HEK293T (cell line): ENCODE results near the gene RAB34.

Source experiments
- CTCF ChIA-PET: fragments of 350-600 bp; formaldehyde crosslinking; extraction: SDS; loops from one replicate; lab custom pipeline; 2021; ENCODE audit warnings: antibody characterized with exemption, inconsistent platforms; lab: Yijun Ruan, JAX
- POLR2A ChIA-PET: fragments of 350-600 bp; formaldehyde crosslinking; extraction: SDS; loops from one replicate; lab custom pipeline; 2020; ENCODE audit warnings: antibody characterized with exemption, inconsistent platforms; lab: Yijun Ruan, JAX
- DNase-seq: peaks from one replicate; pipeline ENCODE4 v3.0.0; 2012; ENCODE audit warnings: mixed read lengths; ENCODE audit errors: extremely low spot score
- ARNT ChIP-seq: fragments of 450-650 bp; IDR thresholded peaks from 2 replicates; pipeline ENCODE4 v1.6.1; 2017; ENCODE audit warnings: mild to moderate bottlenecking
- BHLHE40 ChIP-seq: fragments of 450-650 bp; IDR thresholded peaks from 2 replicates; pipeline ENCODE4 v1.6.1; 2016; ENCODE audit warnings: mild to moderate bottlenecking, moderate library complexity, borderline replicate concordance
- CTBP1 ChIP-seq: fragments of 450-650 bp; IDR thresholded peaks from 2 replicates; pipeline ENCODE4 v1.6.1; 2016; ENCODE audit warnings: borderline replicate concordance
- ELF4 ChIP-seq: fragments of 450-650 bp; IDR thresholded peaks from 2 replicates; pipeline ENCODE4 v1.6.1; 2017; ENCODE audit warnings: antibody characterized with exemption
- FOXA1 ChIP-seq: fragments of 450-650 bp; IDR thresholded peaks from 2 replicates; pipeline ENCODE4 v1.6.1; 2016; ENCODE audit warnings: mild to moderate bottlenecking
- FOXK2 ChIP-seq: fragments of 450-650 bp; IDR thresholded peaks from 2 replicates; pipeline ENCODE4 v1.6.1; 2016; ENCODE audit warnings: mild to moderate bottlenecking
- FOXM1 ChIP-seq: fragments of 450-650 bp; IDR thresholded peaks from 2 replicates; pipeline ENCODE4 v1.6.1; 2017; ENCODE audit warnings: mild to moderate bottlenecking, borderline replicate concordance
- HDGF ChIP-seq: fragments of 450-650 bp; IDR thresholded peaks from 2 replicates; pipeline ENCODE4 v1.6.1; 2017; ENCODE audit warnings: antibody characterized with exemption, borderline replicate concordance
- L3MBTL2 ChIP-seq: fragments of 450-650 bp; conservative IDR thresholded peaks from 2 replicates; pipeline ENCODE4 v1.6.1; 2016; ENCODE audit warnings: mild to moderate bottlenecking
- LEF1 ChIP-seq: fragments of 450-650 bp; IDR thresholded peaks from 2 replicates; pipeline ENCODE4 v1.6.1; 2017; ENCODE audit warnings: mild to moderate bottlenecking, borderline replicate concordance
- NFRKB ChIP-seq: fragments of 450-650 bp; IDR thresholded peaks from 2 replicates; pipeline ENCODE4 v1.6.1; 2016; ENCODE audit warnings: mild to moderate bottlenecking, moderate library complexity
- SP1 ChIP-seq: fragments of 450-650 bp; IDR thresholded peaks from 2 replicates; pipeline ENCODE4 v1.6.1; 2017
- SUZ12 ChIP-seq: fragments of 450-650 bp; IDR thresholded peaks from 2 replicates; pipeline ENCODE4 v1.6.1; 2016; ENCODE audit warnings: mild to moderate bottlenecking
- TARDBP ChIP-seq: fragments of 450-650 bp; IDR thresholded peaks from 2 replicates; pipeline ENCODE4 v1.6.1; 2016
- ZNF384 ChIP-seq: fragments of 450-650 bp; IDR thresholded peaks from 2 replicates; pipeline ENCODE4 v1.6.1; 2016
- TF ChIP-seq, protein P1 (sequence below): fragments of 450-650 bp; IDR thresholded peaks from 2 replicates; pipeline ENCODE4 v1.6.1; 2016

The RAB34 gene

DNA sequence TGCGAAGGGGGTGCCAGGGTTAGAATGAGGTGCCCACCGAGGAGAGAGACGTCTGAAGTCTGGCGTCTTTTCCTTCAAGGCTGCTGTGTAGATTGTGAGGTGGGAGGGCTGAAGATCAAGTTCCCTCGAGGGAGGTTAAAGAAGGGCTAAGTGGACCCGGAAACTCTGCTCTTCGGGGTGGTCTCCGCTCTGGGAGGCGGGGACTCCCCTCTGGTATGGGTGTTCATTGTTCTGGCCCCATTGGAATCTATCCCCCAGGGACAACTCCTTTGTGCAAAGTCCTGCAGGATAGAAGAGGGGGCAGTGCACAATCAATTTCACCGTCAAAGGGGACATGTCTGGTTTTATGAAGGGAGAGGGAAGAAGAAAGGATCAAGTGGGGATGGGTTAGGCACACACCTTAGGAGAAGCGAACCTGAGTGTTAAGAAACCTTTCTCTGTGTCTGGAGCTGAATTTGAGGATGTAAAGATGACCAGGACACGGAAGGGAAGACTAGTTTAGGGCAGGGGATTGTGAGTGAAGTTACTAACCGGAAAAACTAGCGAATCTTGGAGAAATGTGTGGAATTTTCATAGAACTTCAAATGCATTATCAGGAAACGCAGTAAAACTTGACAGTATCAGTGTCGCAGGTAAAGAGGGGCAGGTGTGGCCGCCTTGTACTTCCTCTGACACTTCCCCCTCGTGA is 809 bp upstream of the RAB34 start:
- ChIA-PET POLR2A (interaction anchor here (1.0 to 11.6 kb wide), 5 partner anchors 12 to 90 kb away, joined by 4 to 309 read pairs (median 7); partner anchors contain the start of gene PROCA1), CTCF (no interaction called here)
- no peak for TF ChIP-seq CTBP1
- no peak for TF ChIP-seq LEF1
- TF ChIP-seq FOXM1: no peak
- TF ChIP-seq, protein P1, sequence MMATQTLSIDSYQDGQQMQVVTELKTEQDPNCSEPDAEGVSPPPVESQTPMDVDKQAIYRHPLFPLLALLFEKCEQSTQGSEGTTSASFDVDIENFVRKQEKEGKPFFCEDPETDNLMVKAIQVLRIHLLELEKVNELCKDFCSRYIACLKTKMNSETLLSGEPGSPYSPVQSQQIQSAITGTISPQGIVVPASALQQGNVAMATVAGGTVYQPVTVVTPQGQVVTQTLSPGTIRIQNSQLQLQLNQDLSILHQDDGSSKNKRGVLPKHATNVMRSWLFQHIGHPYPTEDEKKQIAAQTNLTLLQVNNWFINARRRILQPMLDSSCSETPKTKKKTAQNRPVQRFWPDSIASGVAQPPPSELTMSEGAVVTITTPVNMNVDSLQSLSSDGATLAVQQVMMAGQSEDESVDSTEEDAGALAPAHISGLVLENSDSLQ: no peak
- no peak for TF ChIP-seq ARNT
- no peak for TF ChIP-seq NFRKB
- no peak for TF ChIP-seq BHLHE40
- TF ChIP-seq FOXA1: no peak
- no peak for TF ChIP-seq FOXK2
- TF ChIP-seq SP1: no peak
- TF ChIP-seq ELF4: no peak
- TF ChIP-seq SUZ12: no peak
- no peak for TF ChIP-seq HDGF
- no peak for TF ChIP-seq TARDBP
- no peak for TF ChIP-seq ZNF384
- no peak for TF ChIP-seq L3MBTL2
- no peak for DNase-seq

DNA sequence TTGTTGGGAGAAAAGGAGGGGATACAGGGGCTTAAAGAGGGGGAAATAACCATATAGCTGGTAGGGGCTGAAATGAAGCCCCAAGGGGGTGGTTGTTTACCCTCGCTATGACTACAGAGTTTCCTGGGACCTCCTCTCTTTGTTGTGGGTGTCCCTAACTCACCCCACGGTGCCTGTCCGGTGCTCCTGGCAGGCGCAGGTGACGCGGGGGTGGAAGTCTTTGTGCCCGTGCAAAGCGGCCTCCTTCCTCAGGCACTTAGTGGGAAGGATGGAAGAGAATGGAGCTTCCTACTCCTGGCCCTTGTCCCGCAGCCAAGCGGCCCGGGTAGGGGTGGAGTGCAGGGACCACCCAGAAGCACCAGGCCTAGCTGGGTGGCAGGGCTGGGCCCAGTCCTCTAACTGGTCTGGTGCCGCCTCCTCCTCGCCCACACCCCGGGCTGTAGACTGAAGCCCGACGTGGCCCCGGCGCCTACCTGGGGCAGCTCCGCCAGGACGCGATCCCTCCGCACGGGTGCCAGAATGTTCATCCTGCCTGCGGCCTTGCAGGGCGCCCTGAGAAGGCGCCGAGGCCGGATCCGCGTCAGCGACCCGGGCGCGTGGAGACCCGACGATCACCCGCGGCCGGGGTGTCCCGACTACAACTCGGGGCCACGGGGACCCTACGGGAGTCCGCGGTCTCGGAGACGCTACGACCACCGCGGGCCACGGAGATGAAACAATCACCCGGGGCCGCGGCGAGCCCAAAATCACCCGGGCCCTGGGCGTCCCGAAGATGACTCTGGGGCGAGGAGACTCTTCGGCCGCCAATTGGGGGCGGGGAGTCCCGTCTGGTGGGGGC is 709 bp downstream of the RAB34 start:
- TF ChIP-seq HDGF: no peak
- POLR2A ChIA-PET: interaction anchor here (0.6 to 1.8 kb wide), 8 partner anchors 8 to 235 kb away, joined by 3 to 9 read pairs (median 4); partner anchors contain the start of genes PHF12 and TLCD1
- no peak for DNase-seq
- CTCF ChIA-PET: interaction anchor here (0.8 to 1.5 kb wide), 2 partner anchors 8 to 11 kb away, joined by 3 to 5 read pairs; no protein-coding TSS in a partner anchor

DNA sequence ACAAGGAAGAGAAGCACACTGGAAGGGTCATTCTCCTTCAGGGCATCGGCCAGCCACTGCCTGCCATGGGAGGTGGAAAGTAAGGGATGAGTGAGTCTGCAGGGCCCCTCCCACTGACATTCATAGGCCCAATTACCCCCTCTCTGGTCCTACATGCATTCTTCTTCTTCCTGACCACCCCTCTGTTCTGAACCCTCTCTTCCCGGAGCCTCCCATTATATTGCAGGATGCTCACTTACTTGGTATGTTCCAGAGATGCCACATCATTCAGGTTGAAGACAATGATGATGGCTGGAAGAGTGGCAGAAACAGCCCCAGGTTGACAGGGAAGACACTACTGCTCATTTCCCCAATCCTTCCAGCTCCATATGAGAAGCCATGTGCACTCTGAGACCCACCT is 2.5 kb downstream of the RAB34 start:
- TF ChIP-seq HDGF (no peak), ARNT (no peak), LEF1 (no peak), SUZ12 (no peak), NFRKB (no peak), TARDBP (no peak), ZNF384 (no peak), FOXK2 (no peak), BHLHE40 (no peak), FOXM1 (no peak)
- TF ChIP-seq, protein P1: no peak
- DNase-seq: no peak
- ChIA-PET CTCF (interaction anchor here (1.1 kb wide), 1 partner anchor 71 kb away, joined by 3 read pairs; no protein-coding TSS in a partner anchor), POLR2A (interaction anchor here (0.7 to 1.8 kb wide), 7 partner anchors 9 to 186 kb away, joined by 3 to 5 read pairs (median 4); partner anchors contain the start of genes SDF2 and SUPT6H)

DNA sequence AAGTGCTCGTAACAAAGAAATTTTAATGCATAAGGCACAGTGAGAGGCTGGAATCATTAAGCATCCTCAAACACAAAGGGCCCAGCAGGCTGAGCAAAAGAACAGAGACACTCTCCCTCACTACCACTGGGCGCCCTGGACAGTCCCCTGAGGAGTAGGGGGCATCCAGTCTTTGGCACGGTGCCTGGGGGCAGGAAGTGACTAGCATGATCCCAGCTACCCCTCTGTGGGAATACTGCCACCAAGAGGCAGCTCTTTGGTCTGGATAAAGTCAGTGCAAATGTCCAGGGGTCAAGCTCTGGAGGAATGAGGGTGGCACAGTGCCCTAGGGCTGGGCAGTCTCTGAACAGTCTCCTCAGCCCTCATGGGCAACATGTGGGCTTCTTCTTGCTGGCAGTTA is 3.4 kb downstream of the RAB34 start:
- POLR2A ChIA-PET: no interaction called here
- CTCF ChIA-PET: no interaction called here
- no peak for TF ChIP-seq ARNT
- TF ChIP-seq ZNF384: no peak
- no peak for TF ChIP-seq ELF4
- TF ChIP-seq TARDBP: no peak
- no peak for TF ChIP-seq NFRKB
- no peak for TF ChIP-seq FOXA1
- TF ChIP-seq HDGF: no peak
- no peak for TF ChIP-seq FOXK2
- no peak for TF ChIP-seq FOXM1
- TF ChIP-seq, protein P1: no peak
- no peak for TF ChIP-seq LEF1
- no peak for TF ChIP-seq CTBP1
- TF ChIP-seq SUZ12: no peak
- DNase-seq: no peak

DNA sequence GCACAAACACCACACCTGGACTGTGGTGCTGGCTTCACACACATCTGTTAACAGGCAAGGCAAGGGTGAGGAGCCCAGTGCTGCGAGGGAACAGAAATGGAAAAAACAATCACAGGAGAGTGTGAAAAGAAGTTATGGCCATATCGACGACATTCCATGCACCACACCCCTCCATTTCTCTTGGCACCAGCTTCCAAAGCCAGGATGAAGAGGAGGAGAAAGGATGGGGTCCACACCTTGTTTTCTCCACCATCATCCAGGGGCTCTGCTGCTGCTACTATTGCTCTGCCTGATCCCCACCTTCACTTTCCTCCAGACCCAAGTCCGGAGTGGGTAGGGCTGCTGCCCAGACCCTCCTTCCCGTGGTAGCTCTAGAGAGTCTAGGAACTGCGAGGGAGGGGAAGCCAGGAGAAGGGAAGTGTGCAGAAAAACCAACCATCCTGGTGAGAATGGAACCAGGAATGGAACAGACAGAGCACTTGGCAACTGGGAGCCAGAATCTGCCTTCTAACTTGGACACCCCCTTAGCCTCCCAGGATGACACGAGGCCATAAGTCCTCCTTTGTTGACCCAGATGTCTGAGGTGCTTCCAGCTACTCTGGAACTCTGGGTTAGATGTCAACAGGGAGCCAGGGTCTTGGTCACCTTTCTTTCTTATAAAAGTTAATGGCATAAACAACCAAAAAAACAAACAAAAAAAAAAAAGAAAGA is 4.8 kb downstream of the RAB34 start:
- no peak for DNase-seq
- ChIA-PET POLR2A (interaction anchor here (1.0 to 15.7 kb wide), 3 partner anchors 10 to 45 kb away, joined by 4 to 309 read pairs (median 4); partner anchors contain the start of genes NEK8, RPL23A and TLCD1), CTCF (interaction anchor here (0.6 to 1.3 kb wide), 3 partner anchors 12 to 68 kb away, joined by 3 read pairs; partner anchors contain the start of gene BLTP2)
- no peak for TF ChIP-seq TARDBP
- TF ChIP-seq HDGF: no peak
- no peak for TF ChIP-seq BHLHE40
- TF ChIP-seq, protein P1: no peak
- no peak for TF ChIP-seq NFRKB
- TF ChIP-seq LEF1: no peak
- no peak for TF ChIP-seq ZNF384
- TF ChIP-seq FOXA1: no peak
- TF ChIP-seq SUZ12: no peak
